ENCODE data around the gene DNAH2.

DNAH2 gene

DNA sequence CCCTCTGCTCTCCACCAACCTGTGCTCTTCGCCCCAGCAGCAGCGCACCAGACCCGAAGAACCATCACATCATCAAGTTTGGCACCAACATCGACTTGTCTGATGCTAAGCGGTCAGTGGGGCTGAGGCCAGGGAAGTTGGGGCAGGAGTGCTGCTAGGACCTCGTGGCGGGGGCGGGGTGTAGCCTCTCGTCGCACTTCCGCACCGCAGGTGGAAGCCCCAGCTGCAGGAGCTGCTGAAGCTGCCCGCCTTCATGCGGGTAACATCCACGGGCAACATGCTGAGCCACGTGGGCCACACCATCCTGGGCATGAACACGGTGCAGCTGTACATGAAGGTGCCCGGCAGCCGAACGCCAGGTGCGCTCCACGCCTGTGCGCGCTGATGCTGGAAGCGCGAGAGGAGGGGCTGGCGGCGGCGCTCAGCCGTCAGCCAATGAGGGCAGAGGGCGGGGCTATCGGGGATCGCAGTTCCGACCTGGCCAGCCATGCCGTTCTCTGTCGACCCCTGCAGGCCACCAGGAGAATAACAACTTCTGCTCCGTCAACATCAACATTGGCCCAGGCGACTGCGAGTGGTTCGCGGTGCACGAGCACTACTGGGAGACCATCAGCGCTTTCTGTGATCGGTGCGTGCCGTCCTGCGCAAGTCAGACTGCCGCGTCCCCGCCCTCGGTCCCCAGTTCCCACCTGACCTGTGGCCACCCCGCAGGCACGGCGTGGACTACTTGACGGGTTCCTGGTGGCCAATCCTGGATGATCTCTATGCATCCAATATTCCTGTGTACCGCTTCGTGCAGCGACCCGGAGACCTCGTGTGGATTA lies 134.1 kb downstream of the DNAH2 start:
- Histone ChIP-seq H3K9me3 (no peaks in the 10 kb centered on the region), H3K4me3 (no peak overlapping the region), H3K4me1 (peaks cover 0 to 31% (median 27%) of the 10 kb centered on the region in 4 donors), H3K36me3 (peaks cover 40 to 63% (median 59%) of the 10 kb centered on the region in 3 donors), H3K27me3 (no peaks in the 10 kb centered on the region), H3K27ac (no peak overlapping the region)
- DNase-seq, result peak; percentile 79 to 93
- TF ChIP-seq, protein P1, sequence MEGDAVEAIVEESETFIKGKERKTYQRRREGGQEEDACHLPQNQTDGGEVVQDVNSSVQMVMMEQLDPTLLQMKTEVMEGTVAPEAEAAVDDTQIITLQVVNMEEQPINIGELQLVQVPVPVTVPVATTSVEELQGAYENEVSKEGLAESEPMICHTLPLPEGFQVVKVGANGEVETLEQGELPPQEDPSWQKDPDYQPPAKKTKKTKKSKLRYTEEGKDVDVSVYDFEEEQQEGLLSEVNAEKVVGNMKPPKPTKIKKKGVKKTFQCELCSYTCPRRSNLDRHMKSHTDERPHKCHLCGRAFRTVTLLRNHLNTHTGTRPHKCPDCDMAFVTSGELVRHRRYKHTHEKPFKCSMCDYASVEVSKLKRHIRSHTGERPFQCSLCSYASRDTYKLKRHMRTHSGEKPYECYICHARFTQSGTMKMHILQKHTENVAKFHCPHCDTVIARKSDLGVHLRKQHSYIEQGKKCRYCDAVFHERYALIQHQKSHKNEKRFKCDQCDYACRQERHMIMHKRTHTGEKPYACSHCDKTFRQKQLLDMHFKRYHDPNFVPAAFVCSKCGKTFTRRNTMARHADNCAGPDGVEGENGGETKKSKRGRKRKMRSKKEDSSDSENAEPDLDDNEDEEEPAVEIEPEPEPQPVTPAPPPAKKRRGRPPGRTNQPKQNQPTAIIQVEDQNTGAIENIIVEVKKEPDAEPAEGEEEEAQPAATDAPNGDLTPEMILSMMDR (IDR thresholded peaks at IDR 0.05), result peak; percentile 98 to 99
- intact Hi-C loops (cut with DNase I; ENCODE audit: low total_unique reads), result loop anchor here (2.0 to 10.0 kb wide), 2 partner anchors 29 to 107 kb away; no protein-coding TSS in a partner anchor

DNA sequence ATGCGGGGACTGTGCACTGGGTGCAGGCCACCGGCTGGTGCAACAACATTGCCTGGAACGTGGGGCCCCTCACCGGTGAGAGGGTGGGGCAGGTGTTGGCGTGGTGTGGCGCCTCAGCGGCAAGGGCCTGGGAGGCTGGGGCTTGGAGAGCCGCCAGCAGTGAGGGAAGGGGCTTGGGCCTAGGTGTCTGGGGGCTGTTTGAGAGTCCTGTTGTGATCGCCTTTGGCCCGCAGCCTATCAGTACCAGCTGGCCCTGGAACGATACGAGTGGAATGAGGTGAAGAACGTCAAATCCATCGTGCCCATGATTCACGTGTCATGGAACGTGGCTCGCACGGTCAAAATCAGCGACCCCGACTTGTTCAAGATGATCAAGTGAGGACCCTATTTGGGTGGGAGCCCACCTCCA lies 134.7 kb downstream of the DNAH2 start:
- Histone ChIP-seq H3K4me3 (no peak overlapping the region), H3K27ac (no peak overlapping the region), H3K4me1 (peaks cover 0 to 32% (median 28%) of the 10 kb centered on the region in 4 donors), H3K9me3 (no peaks in the 10 kb centered on the region), H3K36me3 (peaks cover 35 to 57% (median 53%) of the 10 kb centered on the region in 3 donors), H3K27me3 (no peaks in the 10 kb centered on the region)
- peak in 1 of 2 donors; percentile 69 for DNase-seq
- intact Hi-C loops (cut with DNase I; ENCODE audit: low total_unique reads), result loop anchor here (10.0 kb wide), 1 partner anchor 107 kb away; no protein-coding TSS in a partner anchor
- TF ChIP-seq, protein P1 (IDR thresholded peaks at IDR 0.05), result no peak

DNA sequence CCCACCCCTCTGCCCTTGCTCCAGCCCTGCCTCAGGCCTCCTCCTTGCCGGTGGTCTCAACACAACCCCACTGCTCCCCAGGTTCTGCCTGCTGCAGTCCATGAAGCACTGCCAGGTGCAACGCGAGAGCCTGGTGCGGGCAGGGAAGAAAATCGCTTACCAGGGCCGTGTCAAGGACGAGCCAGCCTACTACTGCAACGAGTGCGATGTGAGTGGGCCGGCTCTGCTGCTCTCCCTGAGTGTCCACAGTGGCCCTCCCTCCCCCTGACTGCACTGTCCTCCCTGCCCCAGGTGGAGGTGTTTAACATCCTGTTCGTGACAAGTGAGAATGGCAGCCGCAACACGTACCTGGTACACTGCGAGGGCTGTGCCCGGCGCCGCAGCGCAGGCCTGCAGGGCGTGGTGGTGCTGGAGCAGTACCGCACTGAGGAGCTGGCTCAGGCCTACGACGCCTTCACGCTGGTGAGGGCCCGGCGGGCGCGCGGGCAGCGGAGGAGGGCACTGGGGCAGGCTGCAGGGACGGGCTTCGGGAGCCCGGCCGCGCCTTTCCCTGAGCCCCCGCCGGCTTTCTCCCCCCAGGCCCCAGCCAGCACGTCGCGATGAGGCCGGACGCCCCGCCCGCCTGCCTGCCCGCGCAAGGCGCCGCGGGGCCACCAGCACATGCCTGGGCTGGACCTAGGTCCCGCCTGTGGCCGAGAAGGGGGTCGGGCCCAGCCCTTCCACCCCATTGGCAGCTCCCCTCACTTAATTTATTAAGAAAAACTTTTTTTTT lies 135.6 kb downstream of the DNAH2 start:
- H3K36me3 ChIP-seq, result peaks cover 32 to 49% (median 45%) of the 10 kb centered on the region in 3 donors
- intact Hi-C loops (cut with DNase I; ENCODE audit: low total_unique reads), result loop anchor here (10.0 kb wide), 1 partner anchor 108 kb away; no protein-coding TSS in a partner anchor
- peak in 1 of 2 donors; percentile 64 for DNase-seq

DNA sequence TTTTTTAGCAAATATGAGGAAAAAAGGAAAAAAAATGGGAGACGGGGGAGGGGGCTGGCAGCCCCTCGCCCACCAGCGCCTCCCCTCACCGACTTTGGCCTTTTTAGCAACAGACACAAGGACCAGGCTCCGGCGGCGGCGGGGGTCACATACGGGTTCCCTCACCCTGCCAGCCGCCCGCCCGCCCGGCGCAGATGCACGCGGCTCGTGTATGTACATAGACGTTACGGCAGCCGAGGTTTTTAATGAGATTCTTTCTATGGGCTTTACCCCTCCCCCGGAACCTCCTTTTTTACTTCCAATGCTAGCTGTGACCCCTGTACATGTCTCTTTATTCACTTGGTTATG lies 136.1 kb downstream of the DNAH2 start:
- Histone ChIP-seq H3K4me1 (peaks cover 0 to 38% (median 35%) of the 10 kb centered on the region in 4 donors), H3K9me3 (no peaks in the 10 kb centered on the region), H3K27me3 (no peaks in the 10 kb centered on the region), H3K36me3 (peaks cover 28 to 43% (median 39%) of the 10 kb centered on the region in 3 donors), H3K27ac (no peak overlapping the region), H3K4me3 (no peak overlapping the region)
- intact Hi-C loops (cut with DNase I; ENCODE audit: low total_unique reads), result loop anchor here (10.0 kb wide), 1 partner anchor 109 kb away; no protein-coding TSS in a partner anchor
- TF ChIP-seq, protein P1 (IDR thresholded peaks at IDR 0.05), result no peak
- no peak for DNase-seq

More for the DNA sequence above, 135.6 kb downstream of the DNAH2 start:
- no peak overlapping the region for H3K27ac ChIP-seq
- H3K4me3 ChIP-seq, result no peak overlapping the region
- H3K4me1 ChIP-seq, result peaks cover 0 to 32% (median 29%) of the 10 kb centered on the region in 4 donors
- no peaks in the 10 kb centered on the region for H3K27me3 ChIP-seq
- TF ChIP-seq, protein P1 (IDR thresholded peaks at IDR 0.05), result no peak
- no peaks in the 10 kb centered on the region for H3K9me3 ChIP-seq

DNA sequence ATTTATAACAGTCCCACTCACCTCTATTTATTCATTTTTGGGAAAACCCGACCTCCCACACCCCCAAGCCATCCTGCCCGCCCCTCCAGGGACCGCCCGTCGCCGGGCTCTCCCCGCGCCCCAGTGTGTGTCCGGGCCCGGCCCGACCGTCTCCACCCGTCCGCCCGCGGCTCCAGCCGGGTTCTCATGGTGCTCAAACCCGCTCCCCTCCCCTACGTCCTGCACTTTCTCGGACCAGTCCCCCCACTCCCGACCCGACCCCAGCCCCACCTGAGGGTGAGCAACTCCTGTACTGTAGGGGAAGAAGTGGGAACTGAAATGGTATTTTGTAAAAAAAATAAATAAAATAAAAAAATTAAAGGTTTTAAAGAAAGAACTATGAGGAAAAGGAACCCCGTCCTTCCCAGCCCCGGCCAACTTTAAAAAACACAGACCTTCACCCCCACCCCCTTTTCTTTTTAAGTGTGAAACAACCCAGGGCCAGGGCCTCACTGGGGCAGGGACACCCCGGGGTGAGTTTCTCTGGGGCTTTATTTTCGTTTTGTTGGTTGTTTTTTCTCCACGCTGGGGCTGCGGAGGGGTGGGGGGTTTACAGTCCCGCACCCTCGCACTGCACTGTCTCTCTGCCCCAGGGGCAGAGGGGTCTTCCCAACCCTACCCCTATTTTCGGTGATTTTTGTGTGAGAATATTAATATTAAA lies 136.7 kb downstream of the DNAH2 start:
- Histone ChIP-seq H3K36me3 (peaks cover 24 to 38% (median 34%) of the 10 kb centered on the region in 3 donors), H3K27me3 (no peaks in the 10 kb centered on the region), H3K27ac (no peak overlapping the region), H3K4me3 (no peak overlapping the region), H3K4me1 (peaks cover 0 to 43% (median 40%) of the 10 kb centered on the region in 4 donors), H3K9me3 (no peaks in the 10 kb centered on the region)
- DNase-seq, result no peak
- intact Hi-C loops (cut with DNase I; ENCODE audit: low total_unique reads), result loop anchor here (10.0 kb wide), 1 partner anchor 109 kb away; no protein-coding TSS in a partner anchor
- TF ChIP-seq, protein P1 (IDR thresholded peaks at IDR 0.05), result no peak

Measured in tibial artery (tissue), 4 donors.